MM.1S (cell line): ENCODE measurements around the gene MBD4.

ENCODE experiments used
- DNase-seq: peaks from one replicate; pipeline ENCODE4 v3.0.0-alpha.2; 2015
- H2AFZ ChIP-seq: fragments of 300-600 bp; sonication (generic); 2 replicates; pipeline ENCODE4 v1.6.0; 2016; ENCODE audit warnings: antibody characterized with exemption, low read length
- H3F3A ChIP-seq: fragments of 300-600 bp; sonication (generic); 2 replicates; pipeline ENCODE4 v1.6.1; 2016; ENCODE audit warnings: mild to moderate bottlenecking, antibody characterized with exemption, low read length, moderate library complexity, mixed read lengths; ENCODE audit not compliant: insufficient read depth
- H3K27ac ChIP-seq: fragments of 300-600 bp; sonication (generic); 2 replicates; pipeline ENCODE4 v1.5.1; 2016; ENCODE audit warnings: mild to moderate bottlenecking, low read length
- H3K27me3 ChIP-seq: fragments of 300-600 bp; sonication (generic); replicated peaks from 2 replicates; pipeline ENCODE4 v1.6.0; 2016; ENCODE audit warnings: low read length; ENCODE audit not compliant: insufficient read depth
- H3K36me3 ChIP-seq: fragments of 300-600 bp; sonication (generic); replicated peaks from 2 replicates; pipeline ENCODE4 v1.6.1; 2016; ENCODE audit warnings: mild to moderate bottlenecking, low read length, mixed read lengths; ENCODE audit not compliant: insufficient read depth
- H3K4me1 ChIP-seq: fragments of 300-600 bp; sonication (generic); 2 replicates; pipeline ENCODE4 v1.6.1; 2016; ENCODE audit warnings: low read length, mixed read lengths
- H3K4me2 ChIP-seq: fragments of 300-600 bp; sonication (generic); 2 replicates; pipeline ENCODE4 v1.6.0; 2016; ENCODE audit warnings: low read depth, low read length
- H3K4me3 ChIP-seq: fragments of 300-600 bp; sonication (generic); 2 replicates; pipeline ENCODE4 v1.5.1; 2016; ENCODE audit warnings: low read length, mixed read lengths
- H3K79me2 ChIP-seq: fragments of 300-600 bp; sonication (generic); 2 replicates; pipeline ENCODE4 v1.6.1; 2016; ENCODE audit warnings: mixed run types, low read length, mixed read lengths
- H3K9ac ChIP-seq: fragments of 300-600 bp; sonication (generic); 2 replicates; pipeline ENCODE4 v1.6.1; 2016; ENCODE audit warnings: low read length, mixed read lengths
- H3K9me2 ChIP-seq: fragments of 300-600 bp; sonication (generic); replicated peaks from 2 replicates; pipeline ENCODE4 v1.6.1; 2016; ENCODE audit warnings: mild to moderate bottlenecking, low read length, mixed read lengths; ENCODE audit not compliant: insufficient read depth
- H3K9me3 ChIP-seq: fragments of 300-600 bp; sonication (generic); replicated peaks from 2 replicates; pipeline ENCODE4 v1.6.1; 2016; ENCODE audit warnings: mild to moderate bottlenecking, low read length, mixed read lengths; ENCODE audit not compliant: insufficient read depth
- H4K20me1 ChIP-seq: fragments of 300-600 bp; sonication (generic); 2 replicates; pipeline ENCODE4 v1.6.1; 2016; ENCODE audit warnings: mild to moderate bottlenecking, low read length, moderate library complexity, mixed read lengths; ENCODE audit not compliant: insufficient read depth
- CTCF ChIP-seq: fragments of 300-600 bp; sonication (generic); IDR thresholded peaks from 2 replicates; pipeline ENCODE4 v1.5.1; 2016; ENCODE audit warnings: antibody characterized with exemption, low read length, mixed read lengths
- EZH2 ChIP-seq: fragments of 300-600 bp; sonication (generic); optimal IDR thresholded peaks from 2 replicates; pipeline ENCODE3; 2017; ENCODE audit warnings: low read depth, mild to moderate bottlenecking, antibody characterized with exemption, low read length, mixed read lengths
- EZH2phosphoT487 ChIP-seq: fragments of 300-600 bp; sonication (generic); IDR thresholded peaks from 2 replicates; pipeline ENCODE4 v1.6.1; 2018; ENCODE audit warnings: antibody characterized with exemption, low read length

MBD4 gene

GRCh38 chr3:129445471-129445870 lies 5.7 kb upstream of the MBD4 start:
- DNase-seq = no peak
- no peak overlapping the region for H3K9ac ChIP-seq
- H3K9me2 ChIP-seq = no peaks in the 10 kb centered on the region
- peaks cover 19% of the 10 kb centered on the region for H3K79me2 ChIP-seq
- H3F3A ChIP-seq = peaks cover 4% of the 10 kb centered on the region
- H3K27ac ChIP-seq = no peak overlapping the region
- TF ChIP-seq EZH2 (no peak), EZH2phosphoT487 (no peak), CTCF (no peak)
- H3K4me1 ChIP-seq = peaks cover 11% of the 10 kb centered on the region
- no peak overlapping the region for H3K4me3 ChIP-seq
- no peak overlapping the region for H3K4me2 ChIP-seq
- no peaks in the 10 kb centered on the region for H3K27me3 ChIP-seq
- no peaks in the 10 kb centered on the region for H3K36me3 ChIP-seq
- no peaks in the 10 kb centered on the region for H3K9me3 ChIP-seq
- H4K20me1 ChIP-seq = no peaks in the 10 kb centered on the region
- H2AFZ ChIP-seq = no peak overlapping the region

GRCh38 chr3:129442947-129443346 lies 3.2 kb upstream of the MBD4 start:
- H3K27ac ChIP-seq = no peak overlapping the region
- H3K4me1 ChIP-seq = peaks cover 11% of the 10 kb centered on the region
- no peaks in the 10 kb centered on the region for H3K9me3 ChIP-seq
- no peak overlapping the region for H2AFZ ChIP-seq
- H3K4me3 ChIP-seq = no peak overlapping the region
- no peak overlapping the region for H3K4me2 ChIP-seq
- no peak for TF ChIP-seq CTCF
- no peak for TF ChIP-seq EZH2phosphoT487
- TF ChIP-seq EZH2 = no peak
- H3K79me2 ChIP-seq = peaks cover 37% of the 10 kb centered on the region
- 0 out of 2 replicates have a peak, but pooled peaks cover under 1% of the 10 kb centered on the region for H3K36me3 ChIP-seq
- DNase-seq = no peak
- no peaks in the 10 kb centered on the region for H3K9me2 ChIP-seq
- H4K20me1 ChIP-seq = no peaks in the 10 kb centered on the region
- H3K27me3 ChIP-seq = no peaks in the 10 kb centered on the region
- no peak overlapping the region for H3K9ac ChIP-seq
- peaks cover 16% of the 10 kb centered on the region for H3F3A ChIP-seq

- Histone ChIP-seq H3K4me1 (peaks cover 16% of the 10 kb centered on the region), H3K79me2 (peaks cover 42% of the 10 kb centered on the region), H3K9me3 (no peaks in the 10 kb centered on the region), H3F3A (peaks cover 16% of the 10 kb centered on the region), H3K4me3 (no peak overlapping the region), H3K27ac (no peak overlapping the region), H3K4me2 (no peak overlapping the region), H3K9ac (no peak overlapping the region), H3K9me2 (no peaks in the 10 kb centered on the region), H4K20me1 (no peaks in the 10 kb centered on the region), H2AFZ (no peak overlapping the region), H3K36me3 (peaks cover 5% of the 10 kb centered on the region; the same call in 1 of the 2 replicates), H3K27me3 (no peaks in the 10 kb centered on the region)
- no peak for DNase-seq
- TF ChIP-seq EZH2 = no peak
- TF ChIP-seq CTCF = no peak
- TF ChIP-seq EZH2phosphoT487 = no peak
Measured at GRCh38 chr3:129442486-129442885, 2.7 kb upstream of the MBD4 start.
